ENCODE results near the gene ZNF148. TPM values are rescaled to one million over a fixed set of nuclear protein-coding genes. Genes with fewer than 3 reads are reported as not detected.

The ZNF148 gene
- total RNA-seq, 1 donor from 2014 or later: 16.5 TPM

GRCh38 chr3:125232401-125232800 is 142.7 kb downstream of the ZNF148 start:
- Histone ChIP-seq H3K9me3 (no peaks in the 10 kb centered on the region), H3K27me3 (no peaks in the 10 kb centered on the region), H3K36me3 (peaks cover 0 to 18% of the 10 kb centered on the region in 2 donors), H3K4me3 (no peak overlapping the region), H3K4me1 (no peaks in the 10 kb centered on the region), H3K27ac (no peak overlapping the region)
- no peak for DNase-seq (ENCODE audit: extremely low spot score in 2 of 2)
- TF ChIP-seq POLR2AphosphoS5 (IDR thresholded peaks at IDR 0.05; ENCODE audit: insufficient read depth in 1 of 2, low read depth in 1 of 2) (no peak), POLR2A (IDR thresholded peaks at IDR 0.05) (no peak)
- intact Hi-C loops (cut with DNase I): no loop called here

- intact Hi-C loops (cut with DNase I): no loop called here
These were observed 143.2 kb downstream of the ZNF148 start for GRCh38 chr3:125231895-125232294.

GRCh38 chr3:125229707-125230106 is 145.4 kb downstream of the ZNF148 start:
- no peaks in the 10 kb centered on the region for H3K9me3 ChIP-seq
- TF ChIP-seq POLR2A (IDR thresholded peaks at IDR 0.05) (no peak), CTCF (IDR thresholded peaks at IDR 0.05) (no peak), POLR2AphosphoS5 (IDR thresholded peaks at IDR 0.05; ENCODE audit: insufficient read depth in 1 of 2, low read depth in 1 of 2) (no peak)
- H3K4me1 ChIP-seq: no peaks in the 10 kb centered on the region
- DNase-seq (ENCODE audit: extremely low spot score in 2 of 2): no peak
- intact Hi-C loops (cut with DNase I): no loop called here
- no peak overlapping the region for H3K4me3 ChIP-seq
- H3K27ac ChIP-seq: no peak overlapping the region
- H3K36me3 ChIP-seq: peaks cover 0 to 18% of the 10 kb centered on the region in 2 donors
- no peaks in the 10 kb centered on the region for H3K27me3 ChIP-seq

More at GRCh38 chr3:125231895-125232294, 143.2 kb downstream of the ZNF148 start:
- Histone ChIP-seq H3K27ac (no peak overlapping the region), H3K4me1 (no peaks in the 10 kb centered on the region), H3K36me3 (peaks cover 0 to 18% of the 10 kb centered on the region in 2 donors), H3K27me3 (no peaks in the 10 kb centered on the region), H3K4me3 (no peak overlapping the region), H3K9me3 (no peaks in the 10 kb centered on the region)
- TF ChIP-seq POLR2A (IDR thresholded peaks at IDR 0.05) (no peak), CTCF (IDR thresholded peaks at IDR 0.05) (no peak), POLR2AphosphoS5 (IDR thresholded peaks at IDR 0.05; ENCODE audit: insufficient read depth in 1 of 2, low read depth in 1 of 2) (no peak)
- DNase-seq (ENCODE audit: extremely low spot score in 2 of 2): no peak

GRCh38 chr3:125229168-125229567 is 146.0 kb downstream of the ZNF148 start:
- Histone ChIP-seq H3K4me3 (no peak overlapping the region), H3K4me1 (no peaks in the 10 kb centered on the region), H3K36me3 (peaks cover 0 to 18% of the 10 kb centered on the region in 2 donors), H3K27me3 (no peaks in the 10 kb centered on the region), H3K27ac (no peak overlapping the region), H3K9me3 (no peaks in the 10 kb centered on the region)
- no peak for TF ChIP-seq POLR2A (IDR thresholded peaks at IDR 0.05)
- no peak for TF ChIP-seq CTCF (IDR thresholded peaks at IDR 0.05)
- no peak for TF ChIP-seq POLR2AphosphoS5 (IDR thresholded peaks at IDR 0.05; ENCODE audit: insufficient read depth in 1 of 2, low read depth in 1 of 2)
- DNase-seq (ENCODE audit: extremely low spot score in 2 of 2): no peak
- intact Hi-C loops (cut with DNase I): no loop called here

GRCh38 chr3:125221831-125222230 is 153.3 kb downstream of the ZNF148 start:
- intact Hi-C loops (cut with DNase I): no loop called here
- DNase-seq (ENCODE audit: extremely low spot score in 2 of 2): no peak
- Histone ChIP-seq H3K4me3 (no peak overlapping the region), H3K36me3 (no peaks in the 10 kb centered on the region), H3K9me3 (no peaks in the 10 kb centered on the region), H3K27ac (no peak overlapping the region), H3K4me1 (no peaks in the 10 kb centered on the region), H3K27me3 (no peaks in the 10 kb centered on the region)
- TF ChIP-seq POLR2A (IDR thresholded peaks at IDR 0.05) (no peak), CTCF (IDR thresholded peaks at IDR 0.05) (no peak), POLR2AphosphoS5 (IDR thresholded peaks at IDR 0.05; ENCODE audit: insufficient read depth in 1 of 2, low read depth in 1 of 2) (no peak)
